Esophagus squamous epithelium (tissue), 5 donors: ENCODE data around the gene OR4E1. TPM values are rescaled to one million over a fixed set of nuclear protein-coding genes. Genes with fewer than 3 reads are reported as not detected.

Source experiments
- DNase-seq: peaks from one replicate; lab custom pipeline; 2025; lab: John Stamatoyannopoulos, UW
- H3K27ac ChIP-seq, 4 donors: fragments of 200-600 bp; sonication (generic); one replicate each; pipeline ENCODE4 v1.5.1; 2016 to 2019; ENCODE audit warnings: mild to moderate bottlenecking in 1 of 4
- H3K27me3 ChIP-seq, 4 donors: fragments of 200-600 bp; sonication (generic); 1 replicate in 3 of 4; 2 replicates in 1 of 4; pipeline versions ENCODE4 v1.5.1 to v1.6.0; 2017 to 2021; ENCODE audit warnings: antibody characterized with exemption in 1 of 4
- H3K36me3 ChIP-seq, 3 donors: fragments of 200-600 bp; sonication (generic); one replicate each; pipeline ENCODE4 v1.5.1; 2016 to 2019
- H3K4me1 ChIP-seq, 3 donors: fragments of 200-600 bp; sonication (generic); one replicate each; pipeline ENCODE4 v1.5.1; 2017 to 2019
- H3K4me3 ChIP-seq, 4 donors: fragments of 200-600 bp; sonication (generic); 1 replicate in 3 of 4; 2 replicates in 1 of 4; pipeline ENCODE4 v1.5.1; 2016 to 2019; ENCODE audit warnings: mild to moderate bottlenecking in 2 of 4, moderate library complexity in 1 of 4
- H3K9me3 ChIP-seq, 3 donors: fragments of 200-600 bp; sonication (generic); one replicate each; pipeline ENCODE4 v1.5.1; 2016 to 2019
- POLR2A ChIP-seq, 4 donors: fragments of 450-650 bp; IDR thresholded peaks; one replicate each; pipeline ENCODE4 v1.6.1; 2017; ENCODE audit warnings: antibody characterized with exemption in 4 of 4, mild to moderate bottlenecking in 4 of 4, moderate library complexity in 3 of 4
- WGBS, 2 donors: methylation state at CpG; one replicate each; pipeline ENCODE4 v1.1.5; 2018; 5-methylcytosine and 5-hydroxymethylcytosine counted together
- intact Hi-C: fragments of 100-400 bp; cut with DNase I; formaldehyde crosslinking; loops from one replicate; pipeline ENCODE4 v1.15.0; 2022
- total RNA-seq, 4 donors: library from RNA; depleted of rRNA; stranded (reverse); fragments of >200 nt; gene quantifications; one replicate each; pipeline ENCODE4 v1.1.0, GENCODE V29; 2016
- TF ChIP-seq, protein P1 (sequence below), 6 experiments: fragments of 450-650 bp in 4 of 6; fragments of 200-600 bp in 2 of 6; sonication (generic) in 2 of 6; IDR thresholded peaks; one replicate each; pipeline ENCODE4 v1.5.1; 2016 to 2019; ENCODE audit warnings: antibody characterized with exemption in 6 of 6, mild to moderate bottlenecking in 4 of 6, moderate library complexity in 4 of 6
- donor health status: DM: yes; HTN: yes; CAD: no.

The OR4E1 gene
- total RNA-seq, 4 donors from 2014 or later = not detected

DNA sequence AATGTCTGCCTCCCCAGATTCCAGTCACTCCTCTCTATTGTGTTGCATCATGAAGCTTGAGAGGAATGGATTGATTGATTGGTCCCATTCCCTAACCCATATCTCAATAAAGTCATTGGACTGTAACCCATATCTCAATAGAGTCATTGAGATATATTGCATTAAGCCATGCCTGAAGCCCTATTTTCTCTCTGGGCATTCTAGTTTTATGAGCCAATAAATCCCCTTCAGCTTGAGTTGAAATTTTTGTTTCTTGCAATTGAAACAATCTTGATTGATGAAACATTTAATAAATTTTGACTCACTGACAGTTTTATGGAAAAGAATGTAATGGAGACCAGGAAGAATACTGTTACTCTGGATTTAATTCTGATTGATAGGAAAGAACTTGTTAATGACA lies 20.8 kb upstream of the OR4E1 start:
- TF ChIP-seq POLR2A (IDR thresholded peaks at IDR 0.05) = no peak
- TF ChIP-seq, protein P1, sequence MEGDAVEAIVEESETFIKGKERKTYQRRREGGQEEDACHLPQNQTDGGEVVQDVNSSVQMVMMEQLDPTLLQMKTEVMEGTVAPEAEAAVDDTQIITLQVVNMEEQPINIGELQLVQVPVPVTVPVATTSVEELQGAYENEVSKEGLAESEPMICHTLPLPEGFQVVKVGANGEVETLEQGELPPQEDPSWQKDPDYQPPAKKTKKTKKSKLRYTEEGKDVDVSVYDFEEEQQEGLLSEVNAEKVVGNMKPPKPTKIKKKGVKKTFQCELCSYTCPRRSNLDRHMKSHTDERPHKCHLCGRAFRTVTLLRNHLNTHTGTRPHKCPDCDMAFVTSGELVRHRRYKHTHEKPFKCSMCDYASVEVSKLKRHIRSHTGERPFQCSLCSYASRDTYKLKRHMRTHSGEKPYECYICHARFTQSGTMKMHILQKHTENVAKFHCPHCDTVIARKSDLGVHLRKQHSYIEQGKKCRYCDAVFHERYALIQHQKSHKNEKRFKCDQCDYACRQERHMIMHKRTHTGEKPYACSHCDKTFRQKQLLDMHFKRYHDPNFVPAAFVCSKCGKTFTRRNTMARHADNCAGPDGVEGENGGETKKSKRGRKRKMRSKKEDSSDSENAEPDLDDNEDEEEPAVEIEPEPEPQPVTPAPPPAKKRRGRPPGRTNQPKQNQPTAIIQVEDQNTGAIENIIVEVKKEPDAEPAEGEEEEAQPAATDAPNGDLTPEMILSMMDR (IDR thresholded peaks at IDR 0.05) = no peak
- Histone ChIP-seq H3K4me3 (no peak overlapping the region), H3K4me1 (no peaks in the 10 kb centered on the region), H3K36me3 (no peaks in the 10 kb centered on the region), H3K27me3 (no peaks in the 10 kb centered on the region), H3K9me3 (no peaks in the 10 kb centered on the region), H3K27ac (no peak overlapping the region)
- no peak for DNase-seq
- intact Hi-C loops = no loop called here

- H3K4me3 ChIP-seq = no peak overlapping the region
- H3K36me3 ChIP-seq = no peaks in the 10 kb centered on the region
- DNase-seq = no peak
- 77 to 82% methylated on average over 2 of the region's 2 CpGs for WGBS, 2 donors
- intact Hi-C loops = no loop called here
- no peaks in the 10 kb centered on the region for H3K27me3 ChIP-seq
- TF ChIP-seq, protein P1 (IDR thresholded peaks at IDR 0.05) = no peak
- TF ChIP-seq POLR2A (IDR thresholded peaks at IDR 0.05) = no peak
- no peaks in the 10 kb centered on the region for H3K4me1 ChIP-seq
- no peak overlapping the region for H3K27ac ChIP-seq
- no peaks in the 10 kb centered on the region for H3K9me3 ChIP-seq
These were observed 12.8 kb upstream of the OR4E1 start for GRCh38 chr14:21686468-21686867.

GRCh38 chr14:21680072-21680471 lies 6.5 kb upstream of the OR4E1 start:
- DNase-seq = no peak
- Histone ChIP-seq H3K27ac (no peak overlapping the region), H3K9me3 (no peaks in the 10 kb centered on the region), H3K27me3 (no peaks in the 10 kb centered on the region), H3K4me1 (no peaks in the 10 kb centered on the region), H3K36me3 (no peaks in the 10 kb centered on the region), H3K4me3 (no peak overlapping the region)
- WGBS, 2 donors = 77 to 84% methylated on average over 2 of the region's 2 CpGs
- intact Hi-C loops = no loop called here
- TF ChIP-seq, protein P1 (IDR thresholded peaks at IDR 0.05) = no peak
- TF ChIP-seq POLR2A (IDR thresholded peaks at IDR 0.05) = no peak

GRCh38 chr14:21675566-21675965 lies 1.9 kb upstream of the OR4E1 start:
- 67 to 72% methylated on average over 4 of the region's 4 CpGs for WGBS, 2 donors
- H3K27me3 ChIP-seq = no peaks in the 10 kb centered on the region
- H3K9me3 ChIP-seq = no peaks in the 10 kb centered on the region
- intact Hi-C loops = no loop called here
- no peaks in the 10 kb centered on the region for H3K4me1 ChIP-seq
- DNase-seq = no peak
- no peak for TF ChIP-seq POLR2A (IDR thresholded peaks at IDR 0.05)
- TF ChIP-seq, protein P1 (IDR thresholded peaks at IDR 0.05) = no peak
- H3K27ac ChIP-seq = no peak overlapping the region
- no peaks in the 10 kb centered on the region for H3K36me3 ChIP-seq
- H3K4me3 ChIP-seq = no peak overlapping the region

DNA sequence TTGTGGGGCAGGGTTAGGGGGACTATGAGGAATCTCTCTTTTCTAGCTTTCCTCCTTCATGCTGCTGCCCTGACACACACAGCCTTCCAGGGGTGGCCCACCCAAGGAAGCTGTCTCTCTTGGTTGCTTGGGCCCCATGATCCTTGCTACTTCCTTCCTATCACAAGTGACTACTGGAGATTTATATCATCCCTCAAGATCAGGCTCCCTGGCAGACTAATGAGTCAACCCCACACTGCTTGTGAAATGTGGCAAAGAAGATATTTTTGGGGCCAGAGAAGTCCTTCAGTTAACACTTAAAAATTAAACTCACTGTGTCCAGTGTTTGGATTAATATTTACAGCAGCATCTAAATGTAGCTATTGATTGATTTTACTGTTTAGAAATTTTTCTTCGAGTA lies 1.5 kb downstream of the OR4E1 start:
- Histone ChIP-seq H3K9me3 (no peaks in the 10 kb centered on the region), H3K4me3 (no peak overlapping the region), H3K4me1 (no peaks in the 10 kb centered on the region), H3K27me3 (no peaks in the 10 kb centered on the region), H3K27ac (no peak overlapping the region), H3K36me3 (no peaks in the 10 kb centered on the region)
- no peak for DNase-seq
- 80 to 89% methylated on average over 1 of the region's 1 CpG for WGBS, 2 donors
- TF ChIP-seq POLR2A (IDR thresholded peaks at IDR 0.05) = no peak
- intact Hi-C loops = no loop called here

- Histone ChIP-seq H3K27me3 (no peaks in the 10 kb centered on the region), H3K27ac (no peak overlapping the region), H3K36me3 (no peaks in the 10 kb centered on the region), H3K4me3 (no peak overlapping the region), H3K9me3 (no peaks in the 10 kb centered on the region), H3K4me1 (no peaks in the 10 kb centered on the region)
- no peak for DNase-seq
- intact Hi-C loops = no loop called here
- no peak for TF ChIP-seq POLR2A (IDR thresholded peaks at IDR 0.05)
- TF ChIP-seq, protein P1 (IDR thresholded peaks at IDR 0.05) = no peak
- 32 to 44% methylated on average over 2 of the region's 2 CpGs for WGBS, 2 donors
These were observed 2.2 kb downstream of the OR4E1 start for GRCh38 chr14:21671371-21671770.
